ENCODE data around the gene VEPH1.

- TF ChIP-seq CTCF (IDR thresholded peaks at IDR 0.05; ENCODE audit: low read depth, low read length, poor library complexity, severe bottlenecking) (no peak), EZH2phosphoT487 (IDR thresholded peaks at IDR 0.05; ENCODE audit: borderline replicate concordance, low read length) (no peak)
Measured at GRCh38 chr3:157515398-157515797, 12.2 kb upstream of the VEPH1 start.

Measured in DOHH2 (cell line).